ENCODE results near the gene SPPL3. TPM values are rescaled to one million over a fixed set of nuclear protein-coding genes. Genes with fewer than 3 reads are reported as not detected.

The SPPL3 gene
- polyA plus RNA-seq, 1 experiment, result 13.2 TPM

- ChIA-PET CTCF (interaction anchor here (0.7 kb wide), 1 partner anchor 116 kb away, joined by 3 read pairs; no protein-coding TSS in a partner anchor), POLR2A (no interaction called here)
- H3K27me3 ChIP-seq (ENCODE audit: control insufficient read depth, insufficient read depth, low read length), result no peaks in the 10 kb centered on the region
- TF ChIP-seq, protein P1, sequence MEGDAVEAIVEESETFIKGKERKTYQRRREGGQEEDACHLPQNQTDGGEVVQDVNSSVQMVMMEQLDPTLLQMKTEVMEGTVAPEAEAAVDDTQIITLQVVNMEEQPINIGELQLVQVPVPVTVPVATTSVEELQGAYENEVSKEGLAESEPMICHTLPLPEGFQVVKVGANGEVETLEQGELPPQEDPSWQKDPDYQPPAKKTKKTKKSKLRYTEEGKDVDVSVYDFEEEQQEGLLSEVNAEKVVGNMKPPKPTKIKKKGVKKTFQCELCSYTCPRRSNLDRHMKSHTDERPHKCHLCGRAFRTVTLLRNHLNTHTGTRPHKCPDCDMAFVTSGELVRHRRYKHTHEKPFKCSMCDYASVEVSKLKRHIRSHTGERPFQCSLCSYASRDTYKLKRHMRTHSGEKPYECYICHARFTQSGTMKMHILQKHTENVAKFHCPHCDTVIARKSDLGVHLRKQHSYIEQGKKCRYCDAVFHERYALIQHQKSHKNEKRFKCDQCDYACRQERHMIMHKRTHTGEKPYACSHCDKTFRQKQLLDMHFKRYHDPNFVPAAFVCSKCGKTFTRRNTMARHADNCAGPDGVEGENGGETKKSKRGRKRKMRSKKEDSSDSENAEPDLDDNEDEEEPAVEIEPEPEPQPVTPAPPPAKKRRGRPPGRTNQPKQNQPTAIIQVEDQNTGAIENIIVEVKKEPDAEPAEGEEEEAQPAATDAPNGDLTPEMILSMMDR (IDR thresholded peaks at IDR 0.05; ENCODE audit: insufficient read depth, low read depth, low read length), result no peak
- no peak overlapping the region for H3K4me3 ChIP-seq (ENCODE audit: low read depth, low read length)
- no peak for DNase-seq (ENCODE audit: low read depth)
- H3K36me3 ChIP-seq (ENCODE audit: control insufficient read depth, insufficient read depth, low read length), result no peaks in the 10 kb centered on the region
These were observed 73.2 kb downstream of the SPPL3 start for GRCh38 chr12:120830966-120831365.

- POLR2A ChIA-PET, result no interaction called here
- CTCF ChIA-PET, result interaction anchor here (0.7 to 1.2 kb wide), 2 partner anchors 9 to 599 kb away, joined by 3 read pairs; no protein-coding TSS in a partner anchor
- DNase-seq (ENCODE audit: low read depth), result no peak
- H3K36me3 ChIP-seq (ENCODE audit: control insufficient read depth, insufficient read depth, low read length), result no peaks in the 10 kb centered on the region
- H3K27me3 ChIP-seq (ENCODE audit: control insufficient read depth, insufficient read depth, low read length), result no peaks in the 10 kb centered on the region
- no peak overlapping the region for H3K4me3 ChIP-seq (ENCODE audit: low read depth, low read length)
- TF ChIP-seq, protein P1 (IDR thresholded peaks at IDR 0.05; ENCODE audit: insufficient read depth, low read depth, low read length), result no peak
These were observed 73.9 kb downstream of the SPPL3 start for GRCh38 chr12:120830052-120830940.

DNA sequence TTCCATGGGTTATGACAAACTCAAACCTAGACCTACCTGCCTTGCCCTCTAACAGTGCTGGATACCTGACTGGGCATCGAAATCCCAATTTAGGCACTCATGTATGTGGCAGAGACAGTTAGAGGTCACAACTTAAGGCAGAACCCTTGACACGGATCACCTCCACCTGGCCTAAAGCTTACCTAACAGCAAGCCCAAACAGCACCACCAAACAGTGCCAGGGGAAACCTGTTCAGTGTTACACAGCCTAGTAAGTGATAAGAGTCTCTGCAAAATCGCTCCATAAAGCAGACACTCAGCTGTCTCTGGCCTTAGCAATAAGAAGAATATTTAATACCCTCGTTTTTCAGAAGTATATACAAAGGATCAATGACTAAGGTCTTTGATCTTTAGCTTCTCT, 77.8 kb downstream of the SPPL3 start:
- DNase-seq (ENCODE audit: low read depth), result no peak
- H3K36me3 ChIP-seq (ENCODE audit: control insufficient read depth, insufficient read depth, low read length), result no peaks in the 10 kb centered on the region
- POLR2A ChIA-PET, result no interaction called here
- H3K27me3 ChIP-seq (ENCODE audit: control insufficient read depth, insufficient read depth, low read length), result no peaks in the 10 kb centered on the region
- no peak overlapping the region for H3K4me3 ChIP-seq (ENCODE audit: low read depth, low read length)
- CTCF ChIA-PET, result no interaction called here
- TF ChIP-seq, protein P1 (IDR thresholded peaks at IDR 0.05; ENCODE audit: insufficient read depth, low read depth, low read length), result no peak

- TF ChIP-seq, protein P1 (IDR thresholded peaks at IDR 0.05; ENCODE audit: insufficient read depth, low read depth, low read length), result no peak
- Histone ChIP-seq H3K27me3 (ENCODE audit: control insufficient read depth, insufficient read depth, low read length) (no peaks in the 10 kb centered on the region), H3K4me3 (ENCODE audit: low read depth, low read length) (no peak overlapping the region), H3K36me3 (ENCODE audit: control insufficient read depth, insufficient read depth, low read length) (no peaks in the 10 kb centered on the region)
- DNase-seq (ENCODE audit: low read depth), result no peak
- ChIA-PET CTCF (no interaction called here), POLR2A (no interaction called here)
These were observed 78.8 kb downstream of the SPPL3 start for GRCh38 chr12:120825337-120825736.

DNA sequence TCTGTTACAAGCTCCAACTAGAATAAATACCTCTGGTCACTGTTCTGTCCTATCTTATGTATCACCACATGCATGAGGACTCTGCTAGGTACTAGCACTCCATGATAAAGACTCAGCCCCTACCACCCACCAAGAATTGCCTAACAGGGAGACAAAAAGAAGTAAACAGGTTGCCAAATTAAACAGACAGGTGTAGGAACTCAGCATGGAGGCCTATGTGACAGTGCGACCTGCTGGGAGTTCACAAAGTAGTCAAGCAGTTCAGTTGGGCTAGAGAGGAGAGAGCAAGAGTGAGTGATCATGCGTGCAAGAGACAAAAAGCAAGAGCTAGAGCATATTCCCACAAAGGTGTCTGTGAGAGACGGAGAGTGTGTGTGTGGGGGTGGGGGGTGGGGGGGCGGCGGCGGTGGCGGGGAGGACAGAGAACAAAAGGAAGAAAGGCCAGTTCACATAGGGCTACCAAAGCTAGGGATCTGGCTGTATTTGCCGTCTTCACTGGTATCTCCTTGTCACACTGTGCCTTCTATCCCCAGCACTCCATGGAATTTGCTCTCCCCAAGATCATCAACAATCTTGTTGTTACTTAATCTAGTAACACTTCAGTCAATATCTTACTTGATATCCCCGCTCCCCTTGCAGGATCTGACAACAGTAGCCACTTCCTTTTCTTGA, 81.2 kb downstream of the SPPL3 start:
- no peak for DNase-seq (ENCODE audit: low read depth)
- CTCF ChIA-PET, result interaction anchor here (0.7 kb wide), 1 partner anchor 146 kb away, joined by 3 read pairs; no protein-coding TSS in a partner anchor
- Histone ChIP-seq H3K27me3 (ENCODE audit: control insufficient read depth, insufficient read depth, low read length) (no peaks in the 10 kb centered on the region), H3K36me3 (ENCODE audit: control insufficient read depth, insufficient read depth, low read length) (no peaks in the 10 kb centered on the region), H3K4me3 (ENCODE audit: low read depth, low read length) (no peak overlapping the region)
- POLR2A ChIA-PET, result no interaction called here
- TF ChIP-seq, protein P1 (IDR thresholded peaks at IDR 0.05; ENCODE audit: insufficient read depth, low read depth, low read length), result no peak

Measured in BJ (cell line).